ENCODE measurements around the gene SDF2L1.
"Not testable (repeated sequence)": the region's sequence is repeated elsewhere in the genome, so short reads cannot be mapped to it uniquely, and the experiment has no call there.

SDF2L1 gene

GRCh38 chr22:21612858-21613257 is 29.2 kb upstream of the SDF2L1 start:
- no peak for TF ChIP-seq CTCF (IDR thresholded peaks at IDR 0.05; ENCODE audit: extremely low read depth, missing control alignments)
- DNase-seq (ENCODE audit: low spot score) = no peak

GRCh38 chr22:21613553-21614233 is 28.4 kb upstream of the SDF2L1 start:
- TF ChIP-seq CTCF (IDR thresholded peaks at IDR 0.05; ENCODE audit: extremely low read depth, missing control alignments) = no peak
- no peak for DNase-seq (ENCODE audit: low spot score)

- no peak for DNase-seq (ENCODE audit: low spot score)
Measured at GRCh38 chr22:21615731-21616130, 26.4 kb upstream of the SDF2L1 start.

GRCh38 chr22:21617337-21617736 is 24.8 kb upstream of the SDF2L1 start:
- not testable (repeated sequence) for DNase-seq (ENCODE audit: low spot score)

More at GRCh38 chr22:21615731-21616130, 26.4 kb upstream of the SDF2L1 start:
- no peak for TF ChIP-seq CTCF (IDR thresholded peaks at IDR 0.05; ENCODE audit: extremely low read depth, missing control alignments)

- TF ChIP-seq CTCF (IDR thresholded peaks at IDR 0.05; ENCODE audit: extremely low read depth, missing control alignments) = no peak
- DNase-seq (ENCODE audit: low spot score) = no peak
Measured at GRCh38 chr22:21621025-21621424, 21.1 kb upstream of the SDF2L1 start.

GRCh38 chr22:21622011-21622918 is 19.8 kb upstream of the SDF2L1 start:
- DNase-seq (ENCODE audit: low spot score) = no peak
- TF ChIP-seq CTCF (IDR thresholded peaks at IDR 0.05; ENCODE audit: extremely low read depth, missing control alignments) = no peak

- DNase-seq (ENCODE audit: low spot score) = no peak
- TF ChIP-seq CTCF (IDR thresholded peaks at IDR 0.05; ENCODE audit: extremely low read depth, missing control alignments) = no peak
Measured at GRCh38 chr22:21622919-21623647, 19.0 kb upstream of the SDF2L1 start.

Data from GM20000 (cell line).